DND-41 (cell line): ENCODE data around the gene ABTB1.

Experiments used
- EZH2 ChIP-seq: IDR thresholded peaks from 3 replicates; pipeline ENCODE4 v1.6.1; 2012; ENCODE audit warnings: borderline replicate concordance, low read depth, mild to moderate bottlenecking, moderate library complexity, low read length, inconsistent platforms; ENCODE audit not compliant: severe bottlenecking
- TF ChIP-seq, protein P1 (sequence below): IDR thresholded peaks from 2 replicates; pipeline ENCODE4 v1.5.1; 2012; ENCODE audit warnings: borderline replicate concordance, low read length, moderate library complexity, mild to moderate bottlenecking; ENCODE audit not compliant: poor library complexity, severe bottlenecking; ENCODE audit errors: extremely low read depth

DNA sequence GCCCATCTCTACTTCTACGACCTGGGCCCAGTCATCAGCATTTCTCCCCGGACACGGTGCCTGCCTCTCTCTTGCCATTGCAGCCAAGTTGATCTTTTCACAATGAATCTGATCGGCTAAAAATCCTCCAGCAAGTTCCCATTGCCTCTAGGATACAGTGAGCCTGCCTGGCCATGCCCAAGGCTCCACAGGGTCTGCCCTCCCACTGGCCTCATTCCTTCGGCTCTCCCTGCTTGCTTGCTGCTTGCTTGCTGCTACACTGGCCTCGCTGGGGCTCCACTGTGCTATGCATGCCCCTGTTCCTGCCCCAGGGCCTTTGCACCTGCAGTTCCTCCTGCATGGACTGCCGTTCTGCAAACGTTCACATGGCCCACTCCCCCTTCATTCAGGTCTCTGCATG is 2.0 kb downstream of the ABTB1 start:
- TF ChIP-seq, protein P1, sequence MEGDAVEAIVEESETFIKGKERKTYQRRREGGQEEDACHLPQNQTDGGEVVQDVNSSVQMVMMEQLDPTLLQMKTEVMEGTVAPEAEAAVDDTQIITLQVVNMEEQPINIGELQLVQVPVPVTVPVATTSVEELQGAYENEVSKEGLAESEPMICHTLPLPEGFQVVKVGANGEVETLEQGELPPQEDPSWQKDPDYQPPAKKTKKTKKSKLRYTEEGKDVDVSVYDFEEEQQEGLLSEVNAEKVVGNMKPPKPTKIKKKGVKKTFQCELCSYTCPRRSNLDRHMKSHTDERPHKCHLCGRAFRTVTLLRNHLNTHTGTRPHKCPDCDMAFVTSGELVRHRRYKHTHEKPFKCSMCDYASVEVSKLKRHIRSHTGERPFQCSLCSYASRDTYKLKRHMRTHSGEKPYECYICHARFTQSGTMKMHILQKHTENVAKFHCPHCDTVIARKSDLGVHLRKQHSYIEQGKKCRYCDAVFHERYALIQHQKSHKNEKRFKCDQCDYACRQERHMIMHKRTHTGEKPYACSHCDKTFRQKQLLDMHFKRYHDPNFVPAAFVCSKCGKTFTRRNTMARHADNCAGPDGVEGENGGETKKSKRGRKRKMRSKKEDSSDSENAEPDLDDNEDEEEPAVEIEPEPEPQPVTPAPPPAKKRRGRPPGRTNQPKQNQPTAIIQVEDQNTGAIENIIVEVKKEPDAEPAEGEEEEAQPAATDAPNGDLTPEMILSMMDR: no peak
- no peak for TF ChIP-seq EZH2
